DND-41 (cell line): Measurements from ENCODE around the gene LRRC61.

Experiments
- EZH2 ChIP-seq: IDR thresholded peaks from 3 replicates; pipeline ENCODE4 v1.6.1; 2012; ENCODE audit warnings: borderline replicate concordance, low read depth, mild to moderate bottlenecking, moderate library complexity, low read length, inconsistent platforms; ENCODE audit not compliant: severe bottlenecking
- TF ChIP-seq, protein P1 (sequence below): IDR thresholded peaks from 2 replicates; pipeline ENCODE4 v1.5.1; 2012; ENCODE audit warnings: borderline replicate concordance, low read length, moderate library complexity, mild to moderate bottlenecking; ENCODE audit not compliant: poor library complexity, severe bottlenecking; ENCODE audit errors: extremely low read depth

GRCh38 chr7:150374472-150374871, 51.3 kb downstream of the LRRC61 start:
- TF ChIP-seq, protein P1, sequence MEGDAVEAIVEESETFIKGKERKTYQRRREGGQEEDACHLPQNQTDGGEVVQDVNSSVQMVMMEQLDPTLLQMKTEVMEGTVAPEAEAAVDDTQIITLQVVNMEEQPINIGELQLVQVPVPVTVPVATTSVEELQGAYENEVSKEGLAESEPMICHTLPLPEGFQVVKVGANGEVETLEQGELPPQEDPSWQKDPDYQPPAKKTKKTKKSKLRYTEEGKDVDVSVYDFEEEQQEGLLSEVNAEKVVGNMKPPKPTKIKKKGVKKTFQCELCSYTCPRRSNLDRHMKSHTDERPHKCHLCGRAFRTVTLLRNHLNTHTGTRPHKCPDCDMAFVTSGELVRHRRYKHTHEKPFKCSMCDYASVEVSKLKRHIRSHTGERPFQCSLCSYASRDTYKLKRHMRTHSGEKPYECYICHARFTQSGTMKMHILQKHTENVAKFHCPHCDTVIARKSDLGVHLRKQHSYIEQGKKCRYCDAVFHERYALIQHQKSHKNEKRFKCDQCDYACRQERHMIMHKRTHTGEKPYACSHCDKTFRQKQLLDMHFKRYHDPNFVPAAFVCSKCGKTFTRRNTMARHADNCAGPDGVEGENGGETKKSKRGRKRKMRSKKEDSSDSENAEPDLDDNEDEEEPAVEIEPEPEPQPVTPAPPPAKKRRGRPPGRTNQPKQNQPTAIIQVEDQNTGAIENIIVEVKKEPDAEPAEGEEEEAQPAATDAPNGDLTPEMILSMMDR: no peak
- no peak for TF ChIP-seq EZH2
